Measurements from ENCODE around the gene WBP1.
"Not testable (repeated sequence)": the region's sequence is repeated elsewhere in the genome, so short reads cannot be mapped to it uniquely, and the experiment has no call there.

WBP1 gene

DNA sequence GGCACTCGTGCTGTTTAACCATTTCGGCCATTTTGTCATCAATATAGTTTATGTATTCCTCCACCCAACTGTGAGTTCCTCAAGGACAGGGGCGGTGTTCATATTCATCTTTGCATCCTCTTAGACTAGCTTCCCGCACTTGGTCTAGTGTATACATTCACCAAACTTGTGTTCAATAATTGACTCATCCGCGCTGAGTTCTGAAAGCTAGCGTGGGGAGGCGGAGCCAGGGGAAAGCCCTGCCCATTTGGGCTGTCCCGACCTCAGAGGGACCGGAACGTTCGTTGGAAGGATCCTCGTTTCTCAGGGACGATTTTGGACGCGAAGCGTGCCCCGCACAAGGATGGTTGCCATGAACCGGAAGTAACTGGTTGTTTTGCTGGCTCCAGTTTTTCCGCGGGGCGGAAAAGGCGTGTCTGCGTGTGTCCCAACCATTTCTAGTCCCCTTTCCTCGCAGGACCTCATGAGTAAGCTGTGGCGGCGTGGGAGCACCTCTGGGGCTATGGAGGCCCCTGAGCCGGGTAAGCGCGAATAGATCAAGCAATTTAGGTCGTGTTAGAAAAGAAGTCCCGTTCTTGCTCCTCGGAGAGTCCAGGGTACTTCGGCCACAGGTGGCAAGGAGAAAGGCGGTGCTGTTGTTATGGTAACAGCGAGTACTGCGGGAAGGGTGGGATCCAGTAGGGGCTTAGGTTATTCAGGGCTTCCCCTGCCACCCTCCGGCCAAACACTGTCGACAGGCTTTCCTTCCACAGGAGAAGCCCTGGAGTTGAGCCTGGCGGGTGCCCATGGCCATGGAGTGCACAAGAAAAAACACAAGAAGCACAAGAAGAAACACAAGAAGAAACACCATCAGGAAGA is 3.4 kb upstream of the WBP1 start, which contains the start of gene INO80B:
Gene INO80B (plus strand): TSS at position 434 of the 858 bp plus-strand sequence. CDS start 30 bp downstream, at position 464.
- peak; percentile 94 to 98 (median 96) for DNase-seq (ENCODE audit: low read depth in 3 of 3)

DNA sequence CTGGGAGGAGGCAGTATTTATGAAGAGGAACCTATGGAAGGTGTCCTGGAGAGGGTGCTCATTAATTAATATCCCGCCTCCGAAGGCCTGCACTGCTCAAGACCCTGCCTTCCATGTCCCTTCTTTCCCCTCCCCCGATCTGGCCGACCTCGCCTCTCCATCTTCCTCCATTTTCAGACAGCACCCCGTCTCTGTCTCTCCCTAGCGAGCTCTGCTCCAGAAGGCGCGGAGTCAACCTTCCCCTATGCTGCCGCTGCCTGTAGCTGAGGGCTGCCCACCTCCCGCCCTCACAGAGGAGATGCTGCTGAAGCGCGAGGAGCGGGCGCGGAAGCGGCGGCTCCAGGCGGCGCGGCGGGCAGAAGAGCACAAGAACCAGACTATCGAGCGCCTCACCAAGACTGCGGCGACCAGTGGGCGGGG is 1.1 kb upstream of the WBP1 start:
- DNase-seq (ENCODE audit: low read depth in 3 of 3) = no peak

DNA sequence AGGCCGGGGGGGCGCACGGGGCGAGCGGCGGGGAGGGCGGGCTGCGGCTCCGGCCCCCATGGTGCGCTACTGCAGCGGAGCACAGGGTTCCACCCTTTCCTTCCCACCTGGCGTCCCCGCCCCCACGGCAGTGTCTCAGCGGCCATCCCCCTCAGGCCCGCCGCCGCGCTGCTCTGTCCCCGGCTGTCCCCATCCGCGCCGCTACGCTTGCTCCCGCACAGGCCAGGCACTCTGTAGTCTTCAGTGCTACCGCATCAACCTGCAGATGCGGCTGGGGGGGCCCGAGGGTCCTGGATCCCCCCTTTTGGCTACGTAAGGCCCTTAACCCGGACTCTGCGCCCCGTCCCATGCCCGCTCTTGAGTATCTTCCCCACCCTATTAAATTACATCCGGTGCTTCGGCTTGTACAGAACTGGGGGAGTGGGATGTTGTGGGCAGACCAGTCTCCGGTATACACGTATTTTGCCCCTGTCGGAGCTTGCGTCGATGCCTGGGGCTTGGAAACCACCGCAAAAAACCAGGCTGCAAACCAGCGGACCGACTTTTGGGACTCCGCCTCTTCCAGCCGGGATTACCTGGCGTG is 598 bp upstream of the WBP1 start:
- DNase-seq (ENCODE audit: low read depth in 3 of 3) = peak; percentile 56 to 80 (median 60)

DNA sequence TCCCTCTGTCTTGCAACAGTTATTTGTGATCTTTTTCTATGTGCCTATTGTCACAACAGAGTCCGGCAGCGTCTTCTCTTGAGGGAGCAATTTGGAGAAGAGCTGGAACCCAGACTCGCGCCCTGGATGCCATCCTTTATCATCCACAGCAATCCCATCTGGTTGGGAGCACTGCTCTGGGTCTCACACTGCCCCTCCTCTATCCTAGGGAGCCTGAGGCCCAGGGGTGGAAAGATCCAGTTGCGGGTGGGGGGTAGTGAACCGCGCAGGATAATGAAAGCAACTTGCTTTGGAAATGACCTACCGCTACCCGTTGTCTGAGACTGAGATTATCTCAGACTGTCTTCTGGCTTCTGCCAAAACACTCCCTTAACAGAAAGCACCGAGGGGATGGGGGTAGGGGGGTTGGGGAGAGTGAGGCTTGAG is 713 bp downstream of the WBP1 start:
- DNase-seq (ENCODE audit: low read depth in 3 of 3) = no peak

DNA sequence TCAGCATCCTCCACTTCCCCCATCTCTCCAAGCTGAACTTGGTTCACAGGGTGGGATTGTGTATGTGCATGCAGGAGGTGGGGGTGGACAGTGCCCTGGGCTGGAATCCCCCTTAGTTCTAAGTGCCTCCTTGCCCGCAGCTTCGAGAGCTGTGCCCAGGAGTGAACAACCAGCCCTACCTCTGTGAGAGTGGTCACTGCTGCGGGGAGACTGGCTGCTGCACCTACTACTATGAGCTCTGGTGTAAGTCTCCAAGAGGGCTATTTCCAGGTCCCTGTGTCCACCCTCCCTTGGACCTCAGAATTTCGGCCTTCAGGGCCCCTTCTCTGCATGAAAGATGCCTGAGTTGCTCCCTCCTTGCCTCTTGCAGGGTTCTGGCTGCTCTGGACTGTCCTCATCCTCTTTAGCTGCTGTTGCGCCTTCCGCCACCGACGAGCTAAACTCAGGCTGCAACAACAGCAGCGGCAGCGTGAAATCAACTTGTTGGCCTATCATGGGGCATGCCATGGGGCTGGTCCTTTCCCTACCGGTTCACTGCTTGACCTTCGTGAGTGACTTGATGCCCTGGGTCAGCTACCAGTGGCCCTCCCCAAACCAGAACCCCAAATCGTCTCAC is 1.4 kb downstream of the WBP1 start:
- not testable (repeated sequence) for DNase-seq (ENCODE audit: low read depth in 3 of 3)

DNA sequence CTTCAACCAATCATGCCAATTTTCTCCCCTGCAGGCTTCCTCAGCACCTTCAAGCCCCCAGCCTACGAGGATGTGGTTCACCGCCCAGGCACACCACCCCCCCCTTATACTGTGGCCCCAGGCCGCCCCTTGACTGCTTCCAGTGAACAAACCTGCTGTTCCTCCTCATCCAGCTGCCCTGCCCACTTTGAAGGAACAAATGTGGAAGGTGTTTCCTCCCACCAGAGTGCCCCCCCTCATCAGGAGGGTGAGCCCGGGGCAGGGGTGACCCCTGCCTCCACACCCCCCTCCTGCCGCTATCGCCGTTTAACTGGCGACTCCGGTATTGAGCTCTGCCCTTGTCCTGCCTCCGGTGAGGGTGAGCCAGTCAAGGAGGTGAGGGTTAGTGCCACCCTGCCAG is 1.9 kb downstream of the WBP1 start:
- DNase-seq (ENCODE audit: low read depth in 3 of 3) = not testable (repeated sequence)

DNA sequence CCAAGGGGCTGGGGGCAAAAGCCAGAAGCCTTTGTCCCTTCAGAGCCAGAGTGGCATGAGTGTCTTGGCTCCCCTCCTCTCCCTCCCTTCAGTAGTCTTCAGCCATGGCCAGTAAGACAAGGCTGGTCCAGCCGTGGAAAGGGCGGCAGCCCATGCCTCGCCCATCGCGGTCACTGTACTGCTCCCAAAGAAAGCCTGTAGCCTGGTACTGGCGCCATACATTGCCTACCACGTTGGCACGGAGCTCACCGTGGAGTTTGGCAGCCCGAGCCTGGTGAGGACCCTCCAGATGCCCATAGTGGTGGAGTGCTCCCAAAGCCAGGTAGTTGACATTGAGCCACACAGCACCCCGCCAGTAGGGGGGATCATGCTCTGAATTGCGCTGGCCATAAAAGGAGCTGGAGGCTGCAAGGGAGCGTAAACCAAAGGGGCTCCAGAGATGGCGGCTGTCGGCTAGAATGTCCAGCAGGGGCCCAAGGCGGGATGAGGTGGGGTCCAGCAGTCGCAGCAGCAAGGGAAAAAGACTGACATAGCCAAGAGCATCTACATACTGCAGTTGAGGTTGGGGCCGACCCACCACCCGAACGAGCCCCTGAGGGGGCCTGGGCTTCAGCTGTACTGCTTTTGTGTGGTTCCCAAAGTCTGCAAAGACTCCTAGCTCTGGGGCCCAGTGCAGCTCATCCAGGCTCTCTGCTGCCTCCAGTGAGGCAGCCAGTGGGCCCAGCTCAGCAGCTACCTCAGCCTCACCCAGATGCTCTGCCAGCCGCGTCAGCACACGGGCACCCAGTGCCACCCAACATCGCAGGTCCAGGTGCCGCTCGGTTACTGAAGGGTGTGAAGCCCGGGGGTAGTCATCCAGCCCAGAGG is 3.2 kb downstream of the WBP1 start:
- DNase-seq (ENCODE audit: low read depth in 3 of 3) = no peak

DNA sequence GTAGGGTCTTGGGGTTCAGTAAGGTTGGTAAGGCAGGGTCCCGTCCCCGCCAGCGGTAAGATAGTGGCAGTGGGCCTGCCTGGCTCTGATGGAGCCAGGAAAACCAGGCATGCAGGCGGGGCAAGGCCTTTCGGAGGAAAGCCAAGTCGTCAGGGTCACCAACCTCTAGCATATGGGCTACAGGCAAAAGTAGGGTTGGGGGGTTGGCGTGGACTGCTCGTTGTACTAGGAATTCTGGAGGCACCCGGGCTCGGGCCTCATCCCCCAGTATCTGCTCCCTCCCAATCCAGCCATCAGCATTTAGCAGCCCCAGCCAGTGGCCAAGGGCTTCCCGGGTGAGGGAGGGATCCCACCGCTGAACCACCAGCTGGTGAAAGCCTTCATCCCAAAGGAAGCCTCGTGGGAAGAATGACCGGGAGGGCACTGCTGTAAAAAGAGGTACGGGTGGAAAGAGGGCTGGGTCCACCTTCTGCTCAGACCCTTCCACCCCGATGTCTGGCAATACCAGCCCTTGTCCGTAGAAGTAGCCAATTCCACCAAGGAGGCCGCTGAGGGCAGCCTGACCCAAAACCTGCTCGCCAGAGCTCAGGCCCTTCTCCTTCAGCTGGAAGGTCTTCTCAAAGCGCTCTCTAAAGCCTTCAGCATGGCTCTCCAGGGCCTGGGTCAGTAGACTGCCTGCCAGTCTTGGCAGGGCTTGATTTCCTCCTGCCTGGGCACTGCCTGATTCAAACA is 4.0 kb downstream of the WBP1 start:
- no peak for DNase-seq (ENCODE audit: low read depth in 3 of 3)

DNA sequence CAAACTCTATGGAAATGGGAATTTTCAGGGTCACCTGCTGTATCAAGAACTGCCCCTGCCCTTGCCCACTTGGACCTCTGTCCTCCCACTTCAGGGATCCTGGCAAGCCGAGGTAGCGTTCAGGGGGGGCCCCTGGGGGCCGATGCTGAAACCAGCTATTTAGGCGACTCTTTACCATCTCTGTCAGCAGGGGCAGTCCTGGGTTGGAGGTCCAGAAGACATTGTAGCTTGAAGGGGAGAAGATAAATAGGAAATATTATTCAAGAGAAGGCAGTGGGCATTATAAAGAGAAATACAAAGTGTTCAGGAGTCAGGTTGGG is 4.5 kb downstream of the WBP1 start:
- DNase-seq (ENCODE audit: low read depth in 3 of 3) = no peak

DNA sequence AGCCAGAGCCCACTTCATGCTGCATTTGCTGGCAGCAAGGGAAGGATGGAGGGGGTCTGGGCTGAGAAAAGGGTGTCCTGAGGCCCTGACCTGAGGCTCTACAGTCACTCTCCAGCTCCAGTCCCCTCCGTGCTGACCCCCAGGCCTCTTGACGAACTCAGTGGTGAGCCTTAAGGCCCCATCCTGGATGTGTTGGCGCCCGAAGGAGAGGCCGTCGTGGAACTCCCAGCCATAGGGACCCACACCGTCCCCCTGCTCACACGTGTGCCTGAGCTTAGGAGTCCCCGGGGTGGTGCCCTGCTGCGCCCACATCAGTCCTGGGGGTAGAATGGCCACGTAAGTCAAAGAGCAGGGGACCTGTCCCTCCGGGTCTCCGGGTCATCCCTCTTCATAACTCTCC is 6.2 kb downstream of the WBP1 start:
- DNase-seq (ENCODE audit: low read depth in 3 of 3) = no peak

DNA sequence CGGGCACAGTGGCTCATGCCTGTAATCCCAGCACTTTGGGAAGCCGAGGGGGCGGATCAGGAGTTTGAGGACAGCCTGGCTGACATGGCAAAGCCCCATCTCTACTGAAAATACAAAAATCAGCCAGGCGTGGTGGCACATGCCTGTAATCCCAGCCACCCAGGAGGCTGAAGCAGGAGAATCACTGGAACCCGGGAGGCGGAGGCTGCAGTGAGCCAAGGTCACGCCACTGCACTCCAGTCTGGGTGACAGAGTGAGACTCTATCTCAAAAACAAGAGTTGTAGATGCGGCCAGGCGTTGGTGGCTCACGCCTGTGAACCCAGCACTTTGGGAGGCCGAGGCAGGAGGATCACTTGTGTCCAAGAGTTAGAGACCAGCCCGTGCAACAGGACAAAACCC is 12.5 kb downstream of the WBP1 start:
- not testable (repeated sequence) for DNase-seq (ENCODE audit: low read depth in 3 of 3)

DNA sequence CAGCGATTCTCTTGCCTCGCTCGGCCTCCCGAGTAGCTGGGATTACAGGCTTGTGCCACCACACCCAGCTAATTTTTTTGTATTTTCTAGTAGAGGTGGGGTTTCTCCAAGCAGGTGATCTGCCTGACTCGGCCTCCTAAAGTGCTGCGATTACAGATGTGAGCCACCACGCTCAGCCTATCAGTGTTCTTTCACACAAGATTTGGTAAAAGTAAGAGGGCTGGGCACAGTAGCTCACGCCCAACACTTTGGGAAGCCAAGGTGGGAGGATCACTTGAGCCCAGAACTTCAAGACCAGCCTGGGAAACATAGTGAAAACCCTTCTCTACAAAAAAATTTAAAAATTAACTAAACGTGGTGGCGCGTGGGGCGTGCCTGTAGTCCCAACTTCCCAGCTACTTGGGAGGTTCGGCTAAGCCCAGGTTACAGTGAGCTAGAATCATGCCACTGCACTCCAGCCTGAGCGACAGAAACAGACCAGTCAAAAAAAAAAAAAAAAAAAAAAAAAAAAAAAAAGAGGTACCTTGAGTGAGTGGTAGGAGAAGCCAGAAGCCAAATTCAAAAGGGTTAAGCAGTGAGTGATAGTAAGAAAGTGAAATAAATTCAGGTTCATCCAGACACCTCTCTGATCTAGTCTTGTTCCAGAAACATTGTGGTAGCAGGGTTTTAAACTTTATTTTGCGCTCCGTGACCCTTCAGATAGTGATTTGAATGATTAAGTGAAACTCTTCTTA is 13.3 kb downstream of the WBP1 start:
- DNase-seq (ENCODE audit: low read depth in 3 of 3) = no peak

DNA sequence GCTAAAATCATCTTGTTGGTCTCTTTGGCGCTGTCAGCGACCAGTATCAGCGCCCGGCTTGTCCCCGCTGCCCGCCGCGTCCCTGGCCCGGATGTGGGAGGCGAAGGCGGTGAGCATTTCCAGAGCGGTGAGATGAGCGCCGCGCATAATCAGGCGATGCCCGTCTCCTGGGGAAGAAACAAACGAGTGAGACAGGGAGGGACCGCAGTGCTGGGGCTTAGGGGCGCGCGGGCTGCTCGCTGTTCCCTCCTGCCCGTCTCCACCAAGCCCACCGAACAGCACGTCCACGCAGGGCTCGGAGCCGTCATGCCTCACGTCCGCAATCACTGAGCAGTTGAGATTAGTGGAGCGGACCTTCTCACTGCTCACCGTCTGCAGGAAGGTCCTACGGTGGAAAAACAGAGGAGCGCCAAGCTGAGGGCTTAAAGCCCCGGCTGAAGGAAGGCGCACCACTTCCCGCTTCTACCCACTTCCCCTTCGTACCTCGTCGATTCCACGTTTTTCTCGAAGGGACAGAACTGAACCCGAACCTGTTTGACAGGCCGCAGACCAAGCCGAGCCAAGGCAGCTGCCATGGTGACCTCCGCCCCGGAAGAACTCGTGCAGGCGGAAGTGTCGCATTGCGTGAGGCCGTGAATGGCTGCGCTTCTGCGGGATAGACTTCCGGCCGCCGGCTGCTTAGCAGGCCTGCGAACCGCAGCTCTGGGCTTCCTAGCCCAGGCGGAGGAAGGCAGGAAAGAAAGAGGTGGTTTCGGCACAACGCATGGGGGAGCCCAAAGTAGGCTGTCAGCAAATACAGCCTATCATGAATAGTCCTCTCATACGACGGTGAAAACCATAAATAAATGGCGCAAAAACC is 14.1 kb downstream of the WBP1 start, which contains the start of gene MRPL53:
Gene MRPL53 (minus strand): TSS at position 595 of the 859 bp plus-strand sequence. CDS start 20 bp downstream, at position 575.
- peak; percentile 90 to 96 (median 91) for DNase-seq (ENCODE audit: low read depth in 3 of 3)

DNA sequence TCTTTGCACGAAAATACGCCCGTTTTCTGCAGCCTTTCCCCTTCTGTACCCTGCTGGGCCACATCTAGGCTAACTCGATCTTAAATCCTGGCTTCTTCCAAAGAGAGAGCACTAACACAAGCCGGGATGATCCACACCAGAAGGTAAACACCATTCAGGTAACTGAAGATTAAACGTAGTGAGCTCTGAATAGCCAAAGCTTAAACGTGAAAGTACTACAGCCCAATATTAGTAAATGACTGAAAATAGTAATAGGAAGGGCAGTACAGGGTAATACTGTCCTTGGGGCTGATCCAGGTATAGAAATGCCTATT is 14.7 kb downstream of the WBP1 start:
- DNase-seq (ENCODE audit: low read depth in 3 of 3) = no peak

DNA sequence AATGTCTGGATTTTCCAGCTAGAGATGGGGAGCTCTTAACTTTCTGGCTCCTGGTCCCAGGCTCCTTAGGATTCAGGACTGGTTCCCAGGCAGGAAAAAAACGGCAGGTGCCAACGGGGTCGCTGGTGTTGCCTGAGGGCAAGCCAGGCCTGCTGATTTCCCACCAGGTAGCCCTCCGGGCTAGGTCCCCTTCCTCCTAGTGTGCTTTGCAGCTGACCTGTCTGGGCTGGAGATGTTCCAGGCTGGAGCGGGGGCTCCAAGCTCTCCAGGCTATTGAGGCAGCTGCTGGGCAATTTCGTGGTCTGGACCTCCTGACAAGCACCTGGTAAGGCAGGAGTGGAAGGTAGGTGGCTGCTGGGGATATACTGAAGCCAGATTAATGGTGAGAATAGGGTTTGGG is 16.2 kb downstream of the WBP1 start:
- DNase-seq (ENCODE audit: low read depth in 3 of 3) = no peak

DNA sequence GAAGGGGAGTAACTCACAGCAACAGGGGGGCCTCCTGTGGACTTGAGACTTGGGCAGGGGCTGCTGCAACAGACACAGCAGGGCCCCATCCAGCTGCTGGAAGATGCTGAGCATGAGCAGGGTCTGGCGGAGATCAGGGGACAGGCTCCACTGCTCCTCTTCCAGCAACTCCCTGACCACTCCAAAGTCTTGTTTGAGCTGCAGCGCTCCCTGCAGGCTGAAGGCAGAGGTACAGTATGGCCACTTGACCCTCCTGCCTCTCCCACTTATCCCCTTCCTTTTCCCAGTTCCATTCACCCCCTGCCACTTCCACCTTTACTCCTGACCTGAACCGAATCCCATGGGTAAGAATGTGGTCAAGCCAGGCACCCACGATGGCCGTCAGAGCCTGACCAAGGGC is 16.7 kb downstream of the WBP1 start:
- no peak for DNase-seq (ENCODE audit: low read depth in 3 of 3)

DNA sequence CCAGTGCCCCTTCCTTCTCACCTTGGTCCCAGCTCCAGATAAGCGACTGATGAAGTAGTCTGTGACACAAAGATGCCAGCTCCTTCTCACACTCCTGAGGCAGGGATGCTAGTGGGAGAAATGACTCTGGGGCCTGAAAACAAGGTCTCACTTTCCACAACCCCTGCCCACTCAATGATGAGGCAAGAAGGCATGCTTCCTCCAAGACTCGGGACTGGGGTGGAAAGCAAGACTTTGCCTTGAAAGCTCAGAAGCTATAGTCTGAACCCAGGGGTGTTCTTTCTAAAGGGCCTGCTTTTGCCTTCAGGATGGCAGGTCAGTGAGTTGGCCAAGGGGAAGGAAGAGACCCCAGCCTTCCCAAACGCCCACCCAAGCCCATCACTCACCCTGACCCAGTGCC is 23.2 kb downstream of the WBP1 start:
- no peak for DNase-seq (ENCODE audit: low read depth in 3 of 3)

DNA sequence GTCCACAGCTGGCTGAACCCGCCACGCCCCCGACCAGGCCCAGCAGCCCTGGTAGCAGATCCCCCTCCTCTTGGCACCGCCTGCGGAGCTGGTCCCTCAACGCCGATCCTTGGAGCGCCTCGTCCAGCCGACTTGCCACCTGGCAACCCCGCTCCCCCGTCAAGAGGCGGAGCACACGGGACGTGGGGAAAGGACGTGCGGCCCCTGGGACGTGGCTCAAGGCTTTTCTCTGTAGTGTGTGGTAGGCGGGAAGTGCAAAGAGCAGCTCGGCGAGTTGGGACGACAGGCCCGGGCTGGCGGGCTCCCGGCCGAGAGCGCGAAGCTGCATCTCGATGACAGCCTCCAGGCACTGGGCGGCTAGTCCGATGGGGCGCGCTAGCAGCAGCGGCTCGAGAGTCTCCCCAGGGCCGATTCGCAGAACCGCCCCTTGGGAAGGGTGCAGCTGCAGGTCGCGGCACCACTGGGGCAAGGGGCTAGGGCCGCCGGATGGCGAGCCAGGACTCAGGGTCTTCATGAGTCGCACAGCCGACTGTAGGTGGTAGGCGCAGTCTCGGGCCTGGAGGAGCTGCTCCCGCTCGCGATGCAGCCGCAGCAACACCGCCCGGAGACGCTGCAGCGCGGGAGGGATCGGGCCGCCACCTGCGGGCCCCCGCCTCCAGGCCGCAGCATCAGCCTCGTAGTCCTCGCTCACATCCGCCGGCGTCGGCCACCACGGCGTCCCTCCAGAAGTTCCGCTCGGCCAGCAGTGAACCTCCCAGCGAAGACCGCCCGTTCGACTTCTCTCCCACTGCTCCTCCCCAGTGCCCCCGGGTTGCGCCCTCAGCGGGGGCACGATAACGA is 23.9 kb downstream of the WBP1 start:
- DNase-seq (ENCODE audit: low read depth in 3 of 3) = peak in 1 of 3 experiments; percentile 56

Measured in stimulated activated CD4-positive, alpha-beta T cell treated with anti-CD3 and anti-CD28 coated beads, TNF-alpha, amount 100 ng/mL, for 24 hours (primary cell).